ENCODE results near the gene ANK3. TPM values are rescaled to one million over a fixed set of nuclear protein-coding genes. Genes with fewer than 3 reads are reported as not detected.

ANK3 gene
- total RNA-seq, 2 donors from 2014 or later = 41.0 to 113 TPM

GRCh38 chr10:60194421-60194820, 195.3 kb downstream of the ANK3 start:
- DNase-seq (no peak), ATAC-seq (no peak)
- peaks cover 0 to 2% of the 10 kb centered on the region in 2 donors for H3K36me3 ChIP-seq (replicated peaks in 1 of 2; ENCODE audit: insufficient read depth in 1 of 2, low read depth in 2 of 2)
- H3K4me1 ChIP-seq = no peaks in the 10 kb centered on the region
- H3K27ac ChIP-seq = no peak overlapping the region
- H3K27me3 ChIP-seq = no peaks in the 10 kb centered on the region
- no peak for TF ChIP-seq POLR2A (IDR thresholded peaks at IDR 0.05)
- no peak for TF ChIP-seq CTCF (IDR thresholded peaks at IDR 0.05)
- H3K9me3 ChIP-seq = no peaks in the 10 kb centered on the region
- no peak overlapping the region for H3K4me3 ChIP-seq
- intact Hi-C loops (cut with DNase I) = loop anchor here (10.0 kb wide), 1 partner anchor 70 kb away; no protein-coding TSS in a partner anchor

- Histone ChIP-seq H3K4me3 (no peak overlapping the region), H3K4me1 (no peaks in the 10 kb centered on the region), H3K27ac (no peak overlapping the region), H3K27me3 (no peaks in the 10 kb centered on the region), H3K9me3 (no peaks in the 10 kb centered on the region), H3K36me3 (replicated peaks in 1 of 2; ENCODE audit: insufficient read depth in 1 of 2, low read depth in 2 of 2) (peaks cover 0 to 2% of the 10 kb centered on the region in 2 donors)
- ATAC-seq (no peak), DNase-seq (no peak)
- intact Hi-C loops (cut with DNase I) = loop anchor here (10.0 kb wide), 1 partner anchor 68 kb away; no protein-coding TSS in a partner anchor
- TF ChIP-seq CTCF (IDR thresholded peaks at IDR 0.05) = no peak
- TF ChIP-seq POLR2A (IDR thresholded peaks at IDR 0.05) = no peak
Measured at GRCh38 chr10:60192946-60193345, 196.7 kb downstream of the ANK3 start.

GRCh38 chr10:60189861-60190475, 199.7 kb downstream of the ANK3 start:
- no peak for ATAC-seq
- no peaks in the 10 kb centered on the region for H3K4me1 ChIP-seq
- H3K36me3 ChIP-seq (replicated peaks in 1 of 2; ENCODE audit: insufficient read depth in 1 of 2, low read depth in 2 of 2) = no peaks in the 10 kb centered on the region
- no peak overlapping the region for H3K4me3 ChIP-seq
- intact Hi-C loops (cut with DNase I) = loop anchor here (10.0 kb wide), 1 partner anchor 65 kb away; no protein-coding TSS in a partner anchor
- TF ChIP-seq POLR2A (IDR thresholded peaks at IDR 0.05) = no peak
- TF ChIP-seq CTCF (IDR thresholded peaks at IDR 0.05) = no peak
- H3K9me3 ChIP-seq = no peaks in the 10 kb centered on the region
- no peaks in the 10 kb centered on the region for H3K27me3 ChIP-seq
- no peak overlapping the region for H3K27ac ChIP-seq
- 91 to 93% methylated on average over 1 of the region's 1 CpG for WGBS, 2 donors
- DNase-seq = no peak

- H3K27ac ChIP-seq = no peak overlapping the region
- 93 to 100% methylated on average over 1 of the region's 1 CpG for WGBS, 2 donors
- no peaks in the 10 kb centered on the region for H3K4me1 ChIP-seq
- no peaks in the 10 kb centered on the region for H3K9me3 ChIP-seq
- intact Hi-C loops (cut with DNase I) = no loop called here
- no peaks in the 10 kb centered on the region for H3K27me3 ChIP-seq
- DNase-seq = no peak
- ATAC-seq = no peak
- no peaks in the 10 kb centered on the region for H3K36me3 ChIP-seq (replicated peaks in 1 of 2; ENCODE audit: insufficient read depth in 1 of 2, low read depth in 2 of 2)
- TF ChIP-seq CTCF (IDR thresholded peaks at IDR 0.05) = no peak
- no peak for TF ChIP-seq POLR2A (IDR thresholded peaks at IDR 0.05)
- no peak overlapping the region for H3K4me3 ChIP-seq
Measured at GRCh38 chr10:60188548-60188947, 201.1 kb downstream of the ANK3 start.

- 79 to 96% methylated on average over 1 of the region's 1 CpG for WGBS, 2 donors
- no peak for TF ChIP-seq CTCF (IDR thresholded peaks at IDR 0.05)
- no peak for TF ChIP-seq POLR2A (IDR thresholded peaks at IDR 0.05)
- DNase-seq (no peak), ATAC-seq (no peak)
- H3K27me3 ChIP-seq = no peaks in the 10 kb centered on the region
- no peak overlapping the region for H3K27ac ChIP-seq
- no peaks in the 10 kb centered on the region for H3K4me1 ChIP-seq
- H3K4me3 ChIP-seq = no peak overlapping the region
- intact Hi-C loops (cut with DNase I) = no loop called here
- no peaks in the 10 kb centered on the region for H3K36me3 ChIP-seq (replicated peaks in 1 of 2; ENCODE audit: insufficient read depth in 1 of 2, low read depth in 2 of 2)
- no peaks in the 10 kb centered on the region for H3K9me3 ChIP-seq
Measured at GRCh38 chr10:60187691-60188090, 202.0 kb downstream of the ANK3 start.
